ENCODE data around the gene RNF212B. TPM values are rescaled to one million over a fixed set of nuclear protein-coding genes. Genes with fewer than 3 reads are reported as not detected.

RNF212B gene
- total RNA-seq, 2 donors from 2014 or later: 21.1 TPM; not detected in 1

- Histone ChIP-seq H3K9me3 (no peaks in the 10 kb centered on the region), H3K36me3 (peaks cover 0 to 7% of the 10 kb centered on the region in 2 donors), H3K27ac (peak overlapping the region; percentile 98), H3K4me1 (replicated peaks) (no peaks in the 10 kb centered on the region), H3K27me3 (replicated peaks; ENCODE audit: insufficient read depth) (no peaks in the 10 kb centered on the region), H3K4me3 (peak overlapping the region; percentile 96 to 98)
- no peak for TF ChIP-seq POLR2A (IDR thresholded peaks at IDR 0.05)
- no peak for TF ChIP-seq POLR2AphosphoS5 (IDR thresholded peaks at IDR 0.05)
- TF ChIP-seq CTCF (IDR thresholded peaks at IDR 0.05): no peak
- 1% methylated on average over 42 of the region's 64 CpGs for WGBS
- intact Hi-C loops (cut with DNase I): loop anchor here (2.0 to 10.0 kb wide), 3 partner anchors 15 to 243 kb away; partner anchors contain the start of genes AP1G2, BCL2L2 and NGDN
- peak; percentile 18 for DNase-seq (ENCODE audit: low spot score)
Observed at GRCh38 chr14:23321572-23322547, 84.1 kb downstream of the RNF212B start.

Small RNAs within 50 kb of the gene (small RNA-seq; reads per million reads assigned to genes)
- 0 reads per million in 2 donors for gene AL049829.1
- 0 reads per million in 2 donors for gene RNU6-1046P

Other genes with a start within 250 kb of the RNF212B start
- gene C14orf93, start 227.8 kb upstream of the RNF212B start, total RNA-seq: 10 to 100 TPM; 15.1 to 17.6 TPM
- gene PSMB5, start 203.0 kb upstream of the RNF212B start, total RNA-seq: 100 to 1,000 TPM; 124 to 152 TPM
- gene PSMB11, start 195.7 kb upstream of the RNF212B start, total RNA-seq: not detected
- gene CDH24, start 180.4 kb upstream of the RNF212B start, total RNA-seq: 1 to 10 TPM; 4.0 to 7.2 TPM
- gene ACIN1, start 142.8 kb upstream of the RNF212B start, total RNA-seq: 100 to 1,000 TPM in 1 of 2 donors, 10 to 100 TPM in 1; 86.6 to 168 TPM
- 10 to 100 TPM; 20.3 to 32.3 TPM for gene C14orf119, start 142.4 kb upstream of the RNF212B start, total RNA-seq
- not detected for gene CIROP, start 132.9 kb upstream of the RNF212B start, total RNA-seq
- gene CEBPE, start 118.7 kb upstream of the RNF212B start, total RNA-seq: not detected
- 100 to 1,000 TPM; 119 to 143 TPM for gene SLC7A8, start 54.3 kb upstream of the RNF212B start, total RNA-seq
- gene HOMEZ, start 48.2 kb downstream of the RNF212B start, total RNA-seq: 10 to 100 TPM; 15.3 to 22.0 TPM
- 10 to 100 TPM in 1 of 2 donors, 1 to 10 TPM in 1; 4.9 to 20.2 TPM for gene PPP1R3E, start 64.9 kb downstream of the RNF212B start, total RNA-seq
- gene BCL2L2, start 68.9 kb downstream of the RNF212B start, total RNA-seq: 10 to 100 TPM; 45.4 to 87.3 TPM
- gene PABPN1, start 83.5 kb downstream of the RNF212B start, total RNA-seq: 100 to 1,000 TPM in 1 of 2 donors, 10 to 100 TPM in 1; 62.7 to 113 TPM
- gene SLC22A17, start 115.0 kb downstream of the RNF212B start, total RNA-seq: 100 to 1,000 TPM; 207 to 351 TPM
- gene EFS, start 127.2 kb downstream of the RNF212B start, total RNA-seq: 10 to 100 TPM; 26.5 to 53.2 TPM
- gene IL25, start 134.9 kb downstream of the RNF212B start, total RNA-seq: not detected
- 1 to 10 TPM in 1 of 2 donors, not detected in 1; 1.5 TPM for gene CMTM5, start 139.1 kb downstream of the RNF212B start, total RNA-seq
- gene MYH6, start 170.3 kb downstream of the RNF212B start, total RNA-seq: 1 to 10 TPM in 1 of 2 donors, not detected in 1; 3.1 TPM
- gene MYH7, start 197.7 kb downstream of the RNF212B start, total RNA-seq: 10 to 100 TPM in 1 of 2 donors, under 1 TPM in 1; 0.28 to 40.1 TPM
- 10 to 100 TPM; 33.7 to 37.0 TPM for gene NGDN, start 231.8 kb downstream of the RNF212B start, total RNA-seq

Data from prostate gland (tissue), 2 donors.